Large intestine (tissue), 3 donors: ENCODE data around the gene TMIE. TPM values are rescaled to one million over a fixed set of nuclear protein-coding genes. Genes with fewer than 3 reads are reported as not detected.

Experiments used
- DNase-seq, 2 donors: peaks; one replicate each; pipeline versions ENCODE4 v3.0.0 to v3.0.0-alpha.2; 2013
- H3K27ac ChIP-seq: one replicate; pipeline ENCODE4 v1.5.1; 2013; ENCODE audit warnings: low read length
- H3K27me3 ChIP-seq: 2 replicates; pipeline ENCODE4 v1.6.1; 2013; ENCODE audit warnings: low read length; ENCODE audit not compliant: control insufficient read depth, insufficient read depth
- H3K36me3 ChIP-seq: 2 replicates; pipeline ENCODE4 v1.6.1; 2013; ENCODE audit warnings: low read length; ENCODE audit not compliant: control insufficient read depth, insufficient read depth
- H3K4me1 ChIP-seq: one replicate; pipeline ENCODE4 v1.6.1; 2013; ENCODE audit warnings: low read length; ENCODE audit not compliant: control insufficient read depth, insufficient read depth
- H3K4me3 ChIP-seq: one replicate; pipeline ENCODE4 v1.5.1; 2013; ENCODE audit warnings: low read length
- H3K9me3 ChIP-seq: one replicate; pipeline ENCODE4 v1.6.1; 2013; ENCODE audit warnings: mild to moderate bottlenecking, low read depth, low read length, moderate library complexity; ENCODE audit not compliant: control insufficient read depth
- WGBS: methylation state at CpG from one replicate; pipeline ENCODE4 v1.1.5; 2013; ENCODE audit warnings: low lambda C conversion rate; ENCODE audit not compliant: insufficient coverage; 5-methylcytosine and 5-hydroxymethylcytosine counted together
- polyA plus RNA-seq: library from polyadenylated mRNA; unstranded; fragments of 120-200 nt; gene quantifications from one replicate; pipeline ENCODE4 v1.2.1, GENCODE V29; 2013

Gene TMIE
- polyA plus RNA-seq, 1 donor = 0.78 TPM

DNA sequence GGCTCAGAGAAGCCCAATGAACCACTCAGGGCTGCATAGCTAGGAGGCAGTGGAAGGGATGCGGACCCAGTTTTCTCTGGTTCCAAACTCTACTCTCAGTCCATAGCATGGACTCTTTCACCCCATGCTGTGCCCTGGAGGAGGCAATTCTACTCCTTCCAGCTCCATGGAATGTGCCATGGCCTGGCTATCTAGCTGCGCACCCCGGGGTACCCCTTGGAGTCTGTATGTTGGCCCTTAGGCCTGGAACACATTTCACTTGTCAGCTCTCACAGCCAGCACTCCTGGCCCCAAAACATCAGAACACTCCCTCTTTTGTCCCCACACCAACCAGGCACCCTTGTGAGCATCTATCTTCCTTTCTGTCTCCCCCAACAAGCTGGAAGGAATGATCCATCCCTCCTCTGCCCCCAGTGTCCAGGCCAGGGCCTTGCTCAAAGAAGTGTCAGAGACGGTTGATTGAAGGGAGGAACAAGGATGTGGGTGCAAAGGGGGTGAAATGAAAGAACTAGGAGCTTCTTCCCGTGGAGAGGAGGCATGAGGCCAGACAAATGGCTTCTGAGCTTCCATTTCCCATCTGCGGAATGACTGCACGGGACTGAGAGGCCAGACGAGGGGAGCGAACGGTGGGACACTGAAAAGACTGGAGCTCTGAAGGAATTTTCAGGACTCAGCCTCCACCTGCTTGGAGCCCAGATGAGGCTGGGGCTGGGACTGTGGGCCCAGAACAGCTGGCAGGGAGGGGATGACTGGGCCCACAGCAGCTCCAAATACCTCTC lies 13.7 kb downstream of the TMIE start:
- no CpG with 5 or more reads among the region's 10 CpGs for WGBS
- Histone ChIP-seq H3K27me3 (peaks cover 4% of the 10 kb centered on the region), H3K9me3 (no peaks in the 10 kb centered on the region), H3K4me1 (peaks cover 12% of the 10 kb centered on the region), H3K36me3 (no peaks in the 10 kb centered on the region), H3K27ac (no peak overlapping the region), H3K4me3 (no peak overlapping the region)
- no peak for DNase-seq

GRCh38 chr3:46715507-46716175 lies 14.4 kb downstream of the TMIE start:
- Histone ChIP-seq H3K9me3 (no peaks in the 10 kb centered on the region), H3K36me3 (no peaks in the 10 kb centered on the region), H3K27ac (no peak overlapping the region), H3K4me1 (peaks cover 12% of the 10 kb centered on the region), H3K27me3 (peaks cover 4% of the 10 kb centered on the region), H3K4me3 (no peak overlapping the region)
- WGBS = 80% methylated on average over 1 of the region's 11 CpGs
- DNase-seq = no peak

DNA sequence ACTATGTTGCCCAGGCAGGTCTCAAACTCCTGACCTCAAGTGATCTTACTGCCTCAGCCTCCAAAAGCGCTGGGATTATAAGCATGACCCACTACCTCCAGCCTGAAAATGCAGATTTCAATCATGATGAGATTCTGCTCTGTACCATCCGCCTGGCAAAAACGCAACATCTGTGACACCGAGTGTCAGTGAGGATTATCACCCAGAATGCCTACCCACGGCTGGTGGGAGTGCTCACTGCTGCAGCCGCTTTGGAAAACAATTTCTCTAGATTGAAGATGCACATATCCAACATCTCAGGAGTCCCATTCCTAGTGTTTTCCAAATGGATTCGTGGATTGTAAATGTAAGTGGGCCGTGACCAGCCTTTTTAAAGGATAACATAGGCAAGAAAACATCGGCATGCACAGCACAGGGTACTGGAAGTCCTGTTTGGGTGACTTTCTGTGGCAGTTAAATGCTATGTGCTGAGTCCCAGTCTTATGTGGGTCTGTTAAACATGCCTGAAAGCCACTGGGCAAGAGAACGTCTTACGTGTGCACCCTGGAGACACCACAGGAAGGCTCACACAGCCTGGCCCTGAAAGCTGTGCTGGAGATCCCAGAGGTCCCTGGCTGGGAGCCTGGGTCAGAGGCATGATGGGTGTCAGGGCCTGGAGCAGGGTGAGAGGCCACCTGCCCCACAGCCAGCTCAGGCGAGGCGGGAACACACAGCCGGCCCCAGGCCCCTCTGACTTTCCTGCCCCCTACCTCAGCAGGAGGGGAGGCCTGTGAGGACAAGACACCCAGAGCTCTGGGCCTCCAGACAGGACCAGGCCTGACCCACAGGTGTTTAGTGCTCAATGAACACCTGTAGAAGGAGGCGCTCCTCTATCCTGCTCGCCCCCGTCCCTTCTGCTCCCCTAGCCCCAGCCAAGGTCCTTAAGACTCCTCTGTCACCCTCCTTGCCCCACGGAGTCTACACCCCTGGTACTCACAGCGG lies 15.6 kb downstream of the TMIE start:
- WGBS = no CpG with 5 or more reads among the region's 19 CpGs
- H3K4me1 ChIP-seq = peaks cover 2% of the 10 kb centered on the region
- H3K27me3 ChIP-seq = peaks cover 4% of the 10 kb centered on the region
- H3K9me3 ChIP-seq = no peaks in the 10 kb centered on the region
- no peaks in the 10 kb centered on the region for H3K36me3 ChIP-seq
- no peak overlapping the region for H3K27ac ChIP-seq
- no peak overlapping the region for H3K4me3 ChIP-seq
- DNase-seq = no peak

DNA sequence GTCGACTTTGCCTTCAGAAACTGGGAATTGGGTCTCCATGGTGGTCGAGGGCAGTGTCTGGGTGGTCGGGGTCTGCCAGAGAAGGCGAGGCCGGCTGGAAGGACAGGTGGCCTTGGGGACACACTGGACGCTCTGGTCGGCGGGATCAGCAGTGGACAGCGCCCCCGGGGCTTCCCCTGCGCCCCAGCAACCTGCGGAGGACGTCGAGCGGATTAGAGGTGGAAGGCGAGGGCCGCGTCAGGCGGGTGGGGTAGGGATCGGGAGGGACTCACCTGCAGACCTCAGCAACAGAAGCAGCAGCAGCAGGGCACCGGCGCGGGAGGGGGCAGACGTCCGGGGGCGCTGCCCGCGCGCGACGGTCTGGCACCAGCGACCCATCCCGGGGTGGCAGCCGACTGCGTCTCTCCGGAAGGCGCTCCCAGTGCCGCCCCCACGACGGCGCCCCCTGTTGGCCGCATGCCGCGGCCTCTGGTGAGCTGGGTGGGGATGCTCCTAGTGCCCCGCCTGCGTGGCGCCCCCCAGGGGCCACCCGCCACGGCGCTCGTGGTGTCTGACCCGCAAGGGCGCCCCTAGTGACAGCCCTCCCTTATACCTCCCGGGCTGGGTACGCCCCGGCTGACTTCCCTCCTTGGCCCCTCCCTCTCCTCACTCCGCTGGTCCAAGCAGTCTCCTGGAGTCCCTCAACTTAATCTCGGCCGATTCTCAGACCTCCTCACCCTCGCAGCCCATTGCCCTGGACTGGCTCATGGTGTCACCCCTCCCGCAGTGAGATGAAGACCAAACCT lies 16.4 kb downstream of the TMIE start, which contains the start of gene PRSS50:
PRSS50 (minus strand) TSS at position 423 of the 785 bp plus-strand sequence; CDS start at position 378, 45 bp downstream.
- 100% methylated on average over 1 of the region's 61 CpGs for WGBS
- no peaks in the 10 kb centered on the region for H3K4me1 ChIP-seq

GRCh38 chr3:46719044-46719565 lies 17.9 kb downstream of the TMIE start:
- DNase-seq = no peak
- no peak overlapping the region for H3K4me3 ChIP-seq
- H3K27me3 ChIP-seq = peaks cover 4% of the 10 kb centered on the region
- H3K27ac ChIP-seq = no peak overlapping the region
- no peaks in the 10 kb centered on the region for H3K4me1 ChIP-seq
- no CpG with 5 or more reads among the region's 2 CpGs for WGBS
- no peaks in the 10 kb centered on the region for H3K36me3 ChIP-seq
- H3K9me3 ChIP-seq = no peaks in the 10 kb centered on the region

More for the DNA sequence above, 16.4 kb downstream of the TMIE start, which contains the start of gene PRSS50:
- no peaks in the 10 kb centered on the region for H3K36me3 ChIP-seq
- H3K4me3 ChIP-seq = no peak within 1 kb of the TSS
- no peak for DNase-seq
- H3K9me3 ChIP-seq = no peaks in the 10 kb centered on the region
- no peak within 1 kb of the TSS for H3K27ac ChIP-seq
- peaks cover 4% of the 10 kb centered on the region for H3K27me3 ChIP-seq

GRCh38 chr3:46719735-46720271 lies 18.6 kb downstream of the TMIE start:
- Histone ChIP-seq H3K4me1 (no peaks in the 10 kb centered on the region), H3K9me3 (no peaks in the 10 kb centered on the region), H3K27me3 (peaks cover 4% of the 10 kb centered on the region), H3K4me3 (no peak overlapping the region), H3K36me3 (no peaks in the 10 kb centered on the region), H3K27ac (no peak overlapping the region)
- WGBS = 57% methylated on average over 1 of the region's 4 CpGs
- no peak for DNase-seq

- no peak for DNase-seq
- H3K4me1 ChIP-seq = no peaks in the 10 kb centered on the region
- 100% methylated on average over 1 of the region's 2 CpGs for WGBS
- H3K27ac ChIP-seq = no peak overlapping the region
- no peak overlapping the region for H3K4me3 ChIP-seq
- peaks cover 4% of the 10 kb centered on the region for H3K27me3 ChIP-seq
- H3K9me3 ChIP-seq = no peaks in the 10 kb centered on the region
- no peaks in the 10 kb centered on the region for H3K36me3 ChIP-seq
Observed at GRCh38 chr3:46721009-46721408, 19.8 kb downstream of the TMIE start.

- Histone ChIP-seq H3K27me3 (peaks cover 4% of the 10 kb centered on the region), H3K9me3 (no peaks in the 10 kb centered on the region), H3K36me3 (no peaks in the 10 kb centered on the region), H3K4me3 (no peak overlapping the region), H3K27ac (no peak overlapping the region), H3K4me1 (no peaks in the 10 kb centered on the region)
- DNase-seq = no peak
- WGBS = no CpG with 5 or more reads among the region's 5 CpGs
Observed at GRCh38 chr3:46722443-46722842, 21.3 kb downstream of the TMIE start.

DNA sequence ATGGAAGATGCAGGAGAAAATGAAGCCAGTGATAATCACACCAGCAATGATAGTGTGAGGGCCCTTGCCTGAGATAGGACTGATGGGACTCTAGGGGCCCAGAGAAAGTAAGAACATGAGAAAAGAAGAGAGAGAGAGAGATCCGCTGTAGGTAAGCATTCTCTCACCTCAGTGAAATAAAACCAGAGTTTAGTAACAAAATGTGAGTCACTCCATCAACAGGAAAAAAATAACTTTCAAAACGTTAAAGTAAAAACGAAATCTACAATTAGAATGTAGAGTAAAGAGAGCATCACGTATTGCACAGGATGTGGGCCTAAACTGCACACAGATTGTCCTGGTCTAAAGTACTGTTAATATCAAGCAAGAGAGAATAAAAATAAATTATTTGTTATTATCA lies 23.2 kb downstream of the TMIE start:
- H3K4me3 ChIP-seq = no peak overlapping the region
- H3K4me1 ChIP-seq = no peaks in the 10 kb centered on the region
- H3K27ac ChIP-seq = no peak overlapping the region
- DNase-seq = no peak
- no peaks in the 10 kb centered on the region for H3K36me3 ChIP-seq
- no peaks in the 10 kb centered on the region for H3K9me3 ChIP-seq
- H3K27me3 ChIP-seq = no peaks in the 10 kb centered on the region
- WGBS = 90% methylated on average over 4 of the region's 4 CpGs
